NCI-H510A treated with DMSO at 0.1 percent for 48 hours (cell line): Measurements from ENCODE around the gene SPSB1.

Source experiments
- DNase-seq: peaks from one replicate; lab custom pipeline; 2025; lab: John Stamatoyannopoulos, UW

SPSB1 gene

DNA sequence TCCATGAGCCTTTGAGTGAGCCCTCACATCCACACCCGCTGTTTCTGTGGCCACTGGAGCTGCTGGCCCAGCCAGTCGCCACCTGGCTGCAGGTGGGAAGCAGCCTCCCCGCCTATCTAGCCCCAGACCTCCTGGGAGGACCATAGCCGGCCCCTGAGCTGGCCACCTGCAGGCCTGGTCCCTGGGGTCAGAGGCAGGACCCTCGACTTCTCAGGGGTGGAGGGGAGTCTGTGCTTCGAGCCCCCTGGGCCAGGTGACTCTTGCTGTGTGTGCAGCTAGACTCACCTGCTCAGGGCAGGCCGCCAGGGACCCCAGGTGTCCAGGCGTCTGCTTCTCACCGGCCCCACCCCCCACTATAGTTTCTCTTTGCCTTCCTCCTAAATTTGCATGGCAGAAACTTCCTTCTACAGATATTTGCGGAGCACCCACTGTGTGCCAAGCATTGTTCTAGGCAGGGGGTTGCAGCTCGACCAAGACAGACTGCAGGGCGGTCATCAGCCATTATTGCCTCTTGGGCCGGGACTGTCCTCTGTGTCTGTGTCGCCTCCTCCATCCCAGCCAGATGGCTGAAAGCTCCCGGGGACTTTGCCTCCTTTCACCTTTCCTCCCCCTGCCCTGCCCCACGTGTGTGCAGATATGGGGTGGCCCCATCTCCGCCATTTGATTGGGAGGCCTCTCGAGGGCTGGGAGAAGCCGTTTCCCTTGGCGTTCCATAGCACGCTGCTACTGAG lies 27.3 kb downstream of the SPSB1 start:
- no peak for DNase-seq

GRCh38 chr1:9320520-9321479 lies 28.1 kb downstream of the SPSB1 start:
- DNase-seq, result no peak

DNA sequence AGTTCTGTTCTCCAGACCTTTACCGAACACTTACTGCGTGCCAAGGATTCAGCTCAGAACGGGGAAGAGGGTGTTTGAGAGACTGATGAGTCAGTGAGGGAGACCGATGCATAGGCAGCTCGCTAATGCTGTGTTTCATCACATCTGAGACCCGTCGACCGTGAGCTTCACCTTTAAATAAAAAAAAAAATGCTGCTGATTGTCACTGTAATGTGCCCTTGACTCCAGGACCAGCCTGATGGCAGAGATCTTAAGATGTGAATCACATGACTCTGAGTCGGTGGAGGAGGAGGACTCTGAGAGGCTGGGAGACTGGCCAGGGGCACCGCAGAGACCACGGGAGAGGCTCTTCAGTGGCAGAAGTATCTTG lies 28.8 kb downstream of the SPSB1 start:
- DNase-seq, result no peak

DNA sequence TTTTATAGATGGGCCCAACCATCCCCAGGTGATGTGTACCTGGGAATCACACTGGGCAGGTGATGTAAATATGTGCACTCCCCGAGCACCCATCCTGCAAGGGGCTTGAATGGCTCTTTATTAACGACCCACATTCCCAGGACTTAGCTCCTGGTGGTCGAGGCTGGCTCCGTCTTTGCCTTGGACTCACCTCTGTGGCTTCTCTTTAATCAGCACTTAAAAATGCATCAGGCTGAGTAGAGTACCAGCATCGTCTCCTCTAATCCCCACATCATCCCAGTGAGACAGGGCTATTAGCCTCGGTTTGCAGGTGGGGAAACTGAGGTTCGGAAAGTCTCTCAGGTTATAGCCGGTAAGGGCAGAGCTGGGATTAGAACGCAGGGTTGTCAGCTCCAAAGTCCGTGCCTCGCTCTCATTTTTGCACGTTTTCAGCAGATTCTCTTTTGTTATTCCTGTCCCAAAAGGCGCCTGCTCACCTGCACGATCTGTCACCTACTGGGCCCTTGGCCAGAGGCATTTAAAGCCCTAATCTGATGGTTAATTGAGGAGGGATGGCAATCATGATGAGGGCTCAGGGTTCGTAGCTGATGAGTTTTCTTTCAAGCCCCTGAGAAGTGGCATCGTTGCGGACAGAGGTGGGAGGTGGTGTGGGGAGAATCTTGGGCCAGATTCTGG lies 29.4 kb downstream of the SPSB1 start:
- no peak for DNase-seq

DNA sequence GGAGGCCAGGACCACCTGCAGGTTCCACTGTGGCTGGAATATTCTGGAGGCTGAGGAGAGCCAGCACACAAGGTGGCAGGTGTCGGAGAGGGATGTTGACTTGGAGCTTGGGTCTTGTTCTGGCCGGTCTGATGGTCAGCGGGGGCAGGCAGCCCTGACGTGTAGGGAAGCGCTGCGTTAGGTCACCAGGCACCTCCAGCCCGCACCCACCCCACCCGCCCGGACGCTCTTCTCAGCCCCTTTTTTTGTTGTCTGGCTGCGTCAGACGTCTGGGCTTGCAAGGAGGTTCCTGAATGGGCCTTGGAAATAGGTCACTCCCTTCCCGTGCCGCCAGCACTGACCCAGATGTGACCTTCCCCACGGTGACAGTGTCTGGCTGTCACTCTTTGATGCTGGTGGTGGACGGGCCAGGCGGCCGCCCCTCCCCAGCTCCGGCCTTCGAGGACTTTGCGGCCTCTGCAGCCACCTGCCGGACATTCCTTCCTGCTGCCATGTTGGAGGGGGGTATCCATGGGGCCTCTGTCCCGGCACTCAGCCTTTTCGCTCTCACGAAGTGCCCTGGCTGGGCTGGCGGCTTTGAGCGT lies 30.1 kb downstream of the SPSB1 start:
- DNase-seq, result no peak

GRCh38 chr1:9324246-9325096 lies 31.8 kb downstream of the SPSB1 start:
- no peak for DNase-seq

GRCh38 chr1:9326596-9326995 lies 33.9 kb downstream of the SPSB1 start:
- DNase-seq, result no peak

GRCh38 chr1:9328201-9328600 lies 35.5 kb downstream of the SPSB1 start:
- DNase-seq, result no peak

DNA sequence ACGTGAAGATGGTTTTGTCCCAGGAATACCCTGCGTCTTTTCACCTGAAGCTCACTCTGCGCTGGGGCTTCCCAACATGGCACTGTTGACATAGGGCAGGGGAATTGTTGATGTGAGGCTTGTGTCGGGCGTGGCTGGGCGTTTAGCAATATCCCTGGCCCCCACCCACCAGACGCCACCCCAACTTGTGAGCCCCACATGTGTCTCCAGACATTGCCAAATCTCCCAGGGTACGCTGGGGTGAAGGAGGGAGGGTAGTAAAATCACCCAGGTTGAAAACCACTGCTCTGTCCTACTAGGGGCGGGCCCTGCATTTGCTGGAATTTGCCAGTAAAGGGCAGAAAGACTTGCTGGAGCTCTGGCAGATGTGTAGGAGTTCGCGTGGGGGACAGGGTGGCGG lies 36.0 kb downstream of the SPSB1 start:
- DNase-seq, result no peak

DNA sequence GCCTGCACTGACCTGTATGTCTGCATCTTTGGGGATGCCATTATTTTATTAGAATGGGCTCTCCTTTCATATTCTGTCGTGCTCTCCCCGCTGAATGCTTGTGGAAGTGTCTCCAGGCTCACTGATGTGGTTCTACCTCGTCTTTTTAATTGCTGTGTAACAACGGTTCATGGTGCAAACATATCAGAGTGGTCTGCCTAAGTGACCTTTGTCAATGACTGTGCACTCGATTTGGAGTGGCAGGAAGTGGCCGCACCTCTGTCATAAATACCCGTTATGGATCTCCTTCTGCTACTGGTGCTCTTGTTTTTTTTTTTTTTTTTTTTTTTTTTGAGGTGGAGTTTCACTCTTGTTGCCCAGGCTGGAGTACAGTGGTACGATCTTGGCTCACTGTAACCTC lies 38.3 kb downstream of the SPSB1 start:
- peak; percentile 95 for DNase-seq

DNA sequence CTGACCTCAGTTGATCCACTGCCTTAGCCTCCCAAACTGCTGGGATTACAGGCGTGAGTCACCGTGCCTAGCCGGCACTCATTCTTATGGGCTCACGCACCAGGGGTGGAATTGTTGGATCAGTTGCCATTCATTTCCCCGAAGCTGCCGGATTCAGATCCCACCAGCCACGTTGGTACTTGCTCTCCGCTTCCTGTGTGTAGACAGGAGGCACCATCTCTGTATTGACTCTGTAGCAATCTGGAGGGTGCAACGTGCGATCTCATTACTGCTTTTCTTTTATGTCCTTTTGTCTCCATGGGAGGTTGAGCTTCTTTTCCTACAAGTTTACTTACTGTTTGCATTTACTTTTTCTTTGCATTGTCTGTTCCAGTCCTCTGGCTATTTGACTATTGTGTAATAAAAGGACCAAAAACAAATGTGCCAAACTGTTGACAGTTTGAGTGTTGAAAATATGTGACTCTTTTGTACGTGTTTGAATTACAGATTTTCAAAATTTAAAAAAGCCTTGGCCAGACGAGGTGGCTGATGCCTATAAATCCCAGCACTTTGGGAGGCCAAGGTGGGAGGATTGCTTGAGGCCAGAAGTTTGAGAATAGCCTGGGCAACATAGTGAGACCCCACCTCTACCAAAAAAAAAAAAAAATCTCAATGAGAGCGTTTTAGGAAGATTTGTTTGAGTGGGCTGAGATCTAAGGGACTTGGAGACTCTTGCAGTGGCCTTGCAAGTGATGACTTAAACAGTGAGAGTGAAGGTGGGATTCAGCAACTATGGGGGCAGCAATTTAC lies 39.1 kb downstream of the SPSB1 start:
- DNase-seq, result peak; percentile 89

DNA sequence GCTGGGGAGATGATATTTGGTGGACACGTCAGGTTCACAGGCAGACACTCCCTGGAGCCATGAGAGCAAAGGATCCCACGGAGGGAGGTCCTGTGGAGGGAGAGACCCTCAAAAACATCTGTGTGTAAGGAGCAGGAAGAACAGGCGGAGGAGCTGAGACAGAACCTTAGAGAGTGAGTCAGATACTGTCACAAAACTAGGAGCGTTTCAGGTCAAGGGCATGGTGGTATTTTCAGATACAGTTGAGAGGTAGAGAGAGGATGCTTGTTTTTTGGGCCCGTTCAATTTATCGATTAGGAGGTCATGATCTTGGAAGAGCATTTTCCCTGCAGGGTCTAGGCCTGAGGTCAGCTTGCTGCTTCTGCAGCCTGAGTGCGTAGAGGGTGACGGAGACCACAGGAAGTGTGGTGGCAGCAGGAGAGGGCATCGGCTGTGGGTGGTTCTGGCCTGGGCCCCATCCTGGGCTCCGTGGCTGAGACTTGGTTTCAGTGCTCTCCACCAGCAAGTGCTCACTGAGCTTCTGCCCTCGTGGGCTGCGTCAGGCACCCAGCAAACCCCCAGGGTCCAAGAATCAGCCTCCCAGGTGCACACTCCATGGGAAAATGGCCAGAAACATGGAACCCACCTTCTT lies 39.9 kb downstream of the SPSB1 start:
- no peak for DNase-seq

GRCh38 chr1:9338397-9339246 lies 45.9 kb downstream of the SPSB1 start:
- peak; percentile 90 for DNase-seq

- DNase-seq, result no peak
Observed at GRCh38 chr1:9340172-9340854, 47.6 kb downstream of the SPSB1 start.

GRCh38 chr1:9340864-9341263 lies 48.2 kb downstream of the SPSB1 start:
- no peak for DNase-seq

- no peak for DNase-seq
Observed at GRCh38 chr1:9341301-9341845, 48.7 kb downstream of the SPSB1 start.

- DNase-seq, result no peak
Observed at GRCh38 chr1:9343269-9343668, 50.6 kb downstream of the SPSB1 start.
